T-helper 2 cell treated with Interferon-gamma antibody and Interleukin-4, amounts not matched to agents 100 ng/mL and 5 ng/mL, for 36 hours (primary cell): ENCODE data around the gene TNS3. TPM values are rescaled to one million over a fixed set of nuclear protein-coding genes. Genes with fewer than 3 reads are reported as not detected.

ENCODE experiments used
- intact Hi-C: fragments of 100-400 bp; cut with micrococcal nuclease; formaldehyde crosslinking; loops from one replicate; pipeline ENCODE4 v1.15.1; 2023
- total RNA-seq: library from RNA; stranded (reverse); gene quantifications from 2 replicates; pipeline ENCODE4 v1.2.3, GENCODE V29; 2022

Gene TNS3
- total RNA-seq, 1 donor from 2014 or later, result 0.20 TPM

DNA sequence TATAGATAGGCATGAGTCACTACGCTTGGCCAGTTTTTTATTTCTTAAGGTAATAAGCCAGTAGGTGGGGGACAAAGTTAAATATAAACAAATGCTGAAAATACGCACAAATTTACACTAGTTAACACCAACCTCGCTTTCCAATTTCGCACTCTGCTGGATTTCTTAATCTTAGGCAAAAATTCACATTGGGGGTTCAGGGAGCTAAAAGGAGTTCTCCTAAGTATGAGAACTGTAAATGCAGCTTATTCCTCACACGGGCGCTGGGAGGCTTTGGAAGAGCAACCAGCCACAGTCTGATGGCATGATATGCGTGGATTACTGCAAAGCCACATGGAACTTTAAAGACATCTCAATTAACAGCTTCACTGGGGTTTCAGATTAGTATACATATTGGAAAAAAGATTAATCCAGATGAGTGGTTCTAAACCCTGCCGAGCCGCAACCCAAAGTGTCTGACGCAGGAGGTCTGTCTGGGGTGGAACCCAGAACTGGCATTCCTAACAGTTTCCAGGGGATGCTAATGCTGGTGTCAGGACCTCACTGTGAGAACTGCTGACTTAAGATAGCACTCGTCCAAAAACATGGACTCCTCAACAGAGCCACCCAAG is 16.2 kb downstream of the TNS3 start:
- intact Hi-C loops, result no loop called here

DNA sequence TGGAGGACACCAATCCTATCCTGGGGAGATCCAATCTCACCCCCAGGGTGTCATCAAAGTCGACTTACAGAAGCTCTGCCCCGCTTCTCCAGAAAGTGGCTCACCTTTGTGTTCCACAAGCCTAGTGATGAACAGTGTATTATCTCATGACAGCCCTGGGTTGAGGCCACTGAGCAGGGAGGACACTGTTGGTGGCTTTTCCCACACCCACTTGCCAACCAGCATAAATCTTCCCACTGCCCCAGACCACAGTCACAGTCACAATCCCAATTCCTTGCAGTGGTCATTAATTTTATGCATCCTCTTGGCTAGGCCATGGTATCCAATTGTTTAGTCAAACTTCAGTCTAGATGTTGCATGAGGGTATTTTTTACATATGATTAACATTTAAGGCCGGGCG is 18.4 kb downstream of the TNS3 start:
- intact Hi-C loops, result no loop called here

DNA sequence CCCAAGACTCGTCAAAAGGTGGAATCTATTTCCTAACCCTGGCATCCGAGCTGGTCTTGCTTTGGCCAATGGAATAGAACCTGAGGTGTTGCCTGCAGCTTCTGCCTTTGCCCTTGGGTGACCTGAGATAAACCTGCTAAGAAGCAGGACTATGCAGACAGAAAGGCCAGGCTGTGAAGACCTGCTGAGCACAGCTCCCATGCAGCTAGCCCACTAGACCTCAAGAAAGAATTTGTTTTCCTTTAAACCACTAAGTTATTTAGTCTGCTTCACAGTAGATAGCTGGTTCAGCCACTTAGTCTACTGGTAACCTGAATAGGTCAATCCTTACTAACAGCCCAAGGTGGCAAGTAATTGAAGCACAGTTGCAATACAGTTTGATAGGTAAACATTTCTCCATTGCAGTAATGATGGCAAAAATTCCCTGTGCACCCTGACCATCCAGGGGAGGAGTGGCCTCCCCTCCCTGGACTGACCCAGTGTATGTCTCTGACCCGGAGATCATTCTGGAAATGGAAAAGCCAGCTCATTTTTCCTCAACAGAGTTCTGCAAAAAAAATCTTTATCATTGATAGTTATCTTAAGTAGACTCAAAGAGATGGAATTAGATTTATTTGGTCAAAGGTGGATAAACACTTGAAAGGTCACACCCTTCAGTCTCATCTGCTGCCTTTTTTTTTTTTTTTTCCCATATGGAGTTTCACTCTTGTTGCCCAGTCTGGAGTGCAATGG is 20.0 kb downstream of the TNS3 start:
- intact Hi-C loops, result no loop called here

DNA sequence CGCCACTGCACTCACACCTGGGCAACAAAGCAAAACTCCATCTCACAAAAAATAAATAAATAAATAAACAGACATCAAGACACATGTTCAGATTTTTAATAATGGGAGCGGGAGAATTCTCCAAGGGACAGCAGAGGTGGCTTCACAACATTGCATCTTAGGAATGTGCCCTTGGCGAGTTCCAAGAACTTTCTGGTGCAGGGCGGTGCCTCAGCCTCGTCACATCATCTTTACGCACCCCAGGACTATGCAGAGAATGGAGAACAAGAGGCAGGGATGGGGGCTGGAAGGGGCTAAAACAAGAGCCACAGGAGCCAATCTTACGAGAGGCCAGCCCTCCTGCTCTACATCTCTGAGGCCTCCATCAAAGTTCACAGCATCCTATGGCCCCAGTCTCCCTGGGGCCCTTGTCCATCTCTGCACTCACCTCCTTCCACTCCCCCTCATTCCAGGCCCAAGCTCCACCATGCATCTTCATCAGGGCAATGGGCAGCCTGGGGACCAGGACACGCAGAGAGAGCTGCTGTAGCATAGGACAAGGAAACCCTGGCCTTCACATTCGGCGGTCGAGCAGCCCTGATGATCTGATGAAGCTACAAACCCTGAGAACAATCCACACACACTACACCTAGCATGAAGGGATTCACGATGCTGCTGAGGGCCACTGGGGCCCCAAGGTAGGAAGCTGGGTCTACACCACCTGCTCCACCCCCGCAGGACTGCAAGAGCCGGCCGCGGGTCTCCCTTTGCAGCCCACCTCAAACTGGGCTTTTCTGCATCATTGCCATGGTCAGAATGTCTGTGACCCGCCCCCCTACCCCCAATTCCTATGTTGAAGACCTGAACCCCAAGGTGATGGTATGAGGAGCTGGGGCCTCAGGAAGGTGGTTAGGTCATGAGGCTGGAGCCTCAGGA is 22.3 kb downstream of the TNS3 start:
- intact Hi-C loops, result no loop called here

DNA sequence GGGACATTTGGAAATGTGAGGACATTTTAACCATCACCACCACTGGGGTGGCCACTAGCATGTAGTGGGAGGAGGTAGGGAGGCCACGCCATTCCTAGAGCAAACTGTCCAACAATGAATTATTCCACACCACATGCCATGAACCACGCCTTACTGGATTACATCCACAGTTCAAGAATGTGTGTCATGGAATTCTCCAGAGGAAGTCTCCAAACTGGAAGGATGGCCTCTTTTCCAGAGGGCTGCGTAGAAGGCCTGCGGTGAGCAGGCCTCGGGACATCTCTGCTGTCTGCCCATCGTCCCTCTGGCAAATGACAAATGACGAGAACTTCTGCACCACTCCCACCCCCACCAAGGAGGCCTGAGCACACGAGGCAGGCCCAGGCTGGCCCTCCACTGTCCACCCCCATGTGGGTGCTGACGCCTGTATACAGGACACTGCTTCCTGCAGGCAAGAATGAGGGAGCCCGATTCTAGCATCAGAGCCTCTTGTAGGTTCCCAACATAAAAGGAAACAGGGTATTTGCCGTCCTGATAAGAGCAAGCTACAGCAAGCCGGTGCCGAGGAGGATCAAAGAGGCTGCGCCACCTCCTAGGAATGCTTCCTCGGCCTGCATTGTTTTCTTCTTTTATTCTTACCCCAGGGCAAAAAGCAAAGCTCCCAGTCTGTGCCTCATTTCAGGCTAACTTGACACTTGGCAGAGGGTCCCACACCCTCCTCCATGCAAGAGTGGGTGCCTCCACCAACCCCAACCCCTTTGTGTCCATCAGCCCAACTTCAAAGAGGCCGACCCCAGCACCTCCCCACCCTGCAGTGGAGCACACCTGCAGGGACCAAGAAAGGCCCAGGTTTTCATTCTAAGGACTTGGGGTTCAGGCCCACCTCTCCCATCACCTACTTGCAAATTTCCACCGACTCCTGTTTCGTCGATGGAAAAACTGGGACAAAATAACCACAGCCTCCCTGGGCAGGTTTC is 23.9 kb downstream of the TNS3 start:
- intact Hi-C loops, result no loop called here

DNA sequence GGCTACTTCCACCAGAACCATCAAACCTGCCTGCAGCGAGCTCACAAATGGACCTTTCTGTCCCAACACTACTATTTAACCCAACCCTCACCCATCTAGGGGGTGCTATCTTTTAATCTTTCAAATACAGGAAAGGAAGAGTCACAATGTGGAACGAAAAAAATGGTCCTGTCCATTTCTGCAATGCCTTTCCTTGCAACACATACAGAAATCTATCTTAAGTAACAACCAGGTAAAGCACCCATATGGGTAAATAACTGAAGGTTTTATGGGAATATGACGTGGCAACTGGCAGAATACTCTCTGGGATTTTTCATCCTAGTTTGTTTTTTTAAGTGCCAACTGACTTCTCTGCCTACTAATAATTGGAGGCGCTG is 24.6 kb downstream of the TNS3 start:
- intact Hi-C loops, result no loop called here

DNA sequence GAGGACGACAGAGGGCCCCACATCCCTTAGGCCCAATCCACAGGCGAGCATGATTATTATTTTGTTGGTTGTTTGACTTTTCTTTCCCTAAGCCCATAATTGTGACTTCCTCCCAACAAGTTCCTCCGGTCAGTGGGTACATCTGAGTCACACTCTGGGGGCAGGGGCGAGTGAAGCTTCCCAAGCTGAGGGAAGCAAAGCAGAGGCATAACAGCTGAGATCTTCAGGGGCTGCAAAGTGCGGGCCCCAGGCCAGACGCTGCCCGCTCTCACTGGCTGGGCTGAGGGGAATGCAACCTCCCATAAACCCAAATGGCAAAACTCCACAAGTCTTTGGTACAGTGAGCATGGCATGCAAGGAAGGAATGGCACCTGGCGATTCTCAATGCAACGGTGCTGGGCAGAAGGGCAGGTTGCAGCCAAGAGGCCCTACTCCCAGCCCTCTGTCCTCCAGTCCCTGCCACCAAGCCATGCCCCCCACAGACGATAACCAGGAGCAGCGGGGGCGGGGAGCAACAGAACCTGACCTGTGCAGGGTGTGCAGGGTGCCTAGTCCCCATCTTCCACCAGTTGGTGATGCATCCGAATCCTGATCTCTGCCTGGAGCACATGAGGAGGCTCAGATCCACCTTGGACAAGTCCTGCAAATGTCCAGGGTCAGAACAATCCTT is 25.3 kb downstream of the TNS3 start:
- intact Hi-C loops, result no loop called here

DNA sequence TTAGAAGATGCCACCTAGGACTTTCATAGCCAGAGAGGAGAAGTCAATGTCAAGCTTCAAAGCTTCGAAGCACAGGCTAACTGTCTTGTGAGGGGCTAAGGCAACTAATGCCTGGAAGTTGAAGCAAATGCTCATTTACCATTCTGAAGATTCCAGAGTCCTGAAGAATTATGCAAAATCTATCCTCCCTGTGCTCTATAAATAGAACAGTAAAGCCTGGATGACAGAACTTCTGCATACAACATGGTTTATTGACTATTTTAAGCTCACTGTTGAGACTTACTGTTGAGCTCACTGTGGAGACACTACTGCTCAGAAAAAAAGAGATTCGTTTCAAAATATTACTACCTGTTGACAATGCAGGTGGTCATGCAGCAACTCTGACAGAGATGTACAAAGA is 28.6 kb downstream of the TNS3 start:
- intact Hi-C loops, result no loop called here

DNA sequence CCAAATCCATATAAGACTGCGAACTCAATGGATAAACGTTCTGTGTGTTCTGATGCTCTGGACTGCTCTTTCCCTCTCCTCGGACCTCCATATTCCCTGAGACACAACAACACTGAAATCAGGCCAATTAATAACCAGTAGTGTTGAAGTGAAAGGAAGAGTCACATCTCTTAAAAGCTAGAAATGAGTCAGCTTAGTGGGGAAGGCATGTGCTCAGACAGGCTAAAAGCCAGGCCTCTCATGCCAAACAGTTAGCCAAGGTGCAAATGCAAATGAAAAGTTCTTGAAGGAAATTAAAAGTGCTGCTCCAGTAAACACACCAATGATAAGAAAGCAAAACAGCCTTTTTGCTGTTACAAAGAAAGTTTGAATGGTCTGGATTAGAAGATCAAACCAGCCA is 29.3 kb downstream of the TNS3 start:
- intact Hi-C loops, result no loop called here

DNA sequence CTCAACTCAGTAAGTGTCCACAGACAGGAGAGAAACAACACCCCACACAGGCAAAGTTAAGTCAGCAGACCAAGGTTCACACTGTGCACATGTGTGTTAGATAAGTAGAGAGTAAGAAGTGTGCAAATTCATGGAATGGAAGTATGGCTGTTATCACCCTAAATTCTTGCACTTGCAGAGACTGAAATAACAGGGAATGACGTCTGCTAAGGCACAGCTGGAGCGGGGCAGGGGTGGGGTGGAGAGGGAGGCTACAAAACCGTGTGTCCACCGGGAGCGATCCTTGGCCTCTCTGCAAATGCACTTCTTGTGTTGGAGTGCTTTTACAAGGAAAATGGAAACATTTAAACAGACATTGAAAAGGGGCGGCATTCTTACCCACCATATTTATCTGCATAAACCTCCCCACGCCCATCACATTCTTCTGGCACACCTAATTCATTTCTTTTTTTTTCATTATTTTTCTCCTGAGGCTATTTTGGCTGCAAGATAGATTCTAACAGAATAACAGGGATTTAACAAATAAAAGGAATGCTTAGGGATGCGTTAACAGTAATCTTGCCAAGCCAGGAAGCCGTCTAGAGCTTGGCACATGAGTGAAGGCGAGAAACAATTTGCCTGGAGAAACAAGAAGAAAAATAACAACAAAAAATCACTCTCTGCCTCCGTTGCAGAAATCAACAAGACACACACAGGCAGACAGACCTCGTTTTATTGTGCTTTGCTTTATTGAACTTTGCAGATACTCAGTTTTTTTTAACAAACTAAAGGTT is 30.1 kb downstream of the TNS3 start:
- intact Hi-C loops, result no loop called here

DNA sequence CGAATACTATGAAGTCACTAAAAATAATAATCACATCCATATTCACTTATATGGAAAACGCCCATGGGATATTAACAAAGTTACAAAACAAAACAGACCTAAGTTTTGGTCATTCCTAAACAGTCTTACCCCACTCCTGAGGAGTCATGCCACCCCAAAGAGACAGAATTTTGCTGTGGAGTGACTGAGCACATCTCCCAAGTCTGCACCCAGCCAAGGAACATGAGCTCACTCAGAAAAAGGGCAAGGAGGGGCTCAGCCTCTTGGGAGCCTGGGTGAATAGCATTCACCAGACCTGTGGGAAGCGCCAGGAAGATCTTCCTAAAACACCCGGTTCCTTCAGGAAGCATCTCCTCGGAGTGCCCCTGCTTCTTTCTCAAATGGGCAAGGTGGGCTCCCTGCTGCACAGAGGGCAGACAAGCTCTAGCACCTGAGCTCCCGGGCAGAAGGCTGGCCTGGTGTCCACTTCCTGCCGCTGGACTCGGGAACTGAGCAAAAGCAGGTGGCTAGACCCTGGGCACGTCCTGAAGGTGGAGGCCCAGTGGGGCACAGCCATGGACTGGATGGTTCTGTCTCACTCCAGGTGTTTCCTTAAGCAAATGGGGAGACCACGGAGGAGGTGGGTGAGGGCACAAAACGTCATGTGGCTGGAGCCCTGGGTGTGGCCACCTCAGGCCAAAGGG is 31.0 kb downstream of the TNS3 start:
- intact Hi-C loops, result no loop called here

DNA sequence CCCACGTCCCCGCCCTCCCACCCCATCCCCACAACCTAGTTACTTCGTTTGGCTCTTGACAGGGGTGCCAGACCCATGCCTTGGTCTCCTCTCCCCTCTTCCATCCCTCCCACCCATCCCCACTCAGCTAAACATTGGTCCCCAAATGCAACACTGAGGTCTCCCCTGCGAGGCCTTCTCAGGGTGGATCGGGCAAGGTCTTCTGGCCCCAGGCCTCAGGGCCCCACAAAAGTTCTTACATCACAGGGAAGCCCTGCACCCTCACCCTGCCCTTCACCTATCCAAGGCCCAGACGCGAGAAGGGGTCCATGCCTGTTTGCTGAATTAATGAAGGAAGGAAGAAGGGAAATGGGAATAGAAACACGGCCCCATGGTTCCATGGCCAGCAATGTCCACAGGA is 32.0 kb downstream of the TNS3 start:
- intact Hi-C loops, result no loop called here

DNA sequence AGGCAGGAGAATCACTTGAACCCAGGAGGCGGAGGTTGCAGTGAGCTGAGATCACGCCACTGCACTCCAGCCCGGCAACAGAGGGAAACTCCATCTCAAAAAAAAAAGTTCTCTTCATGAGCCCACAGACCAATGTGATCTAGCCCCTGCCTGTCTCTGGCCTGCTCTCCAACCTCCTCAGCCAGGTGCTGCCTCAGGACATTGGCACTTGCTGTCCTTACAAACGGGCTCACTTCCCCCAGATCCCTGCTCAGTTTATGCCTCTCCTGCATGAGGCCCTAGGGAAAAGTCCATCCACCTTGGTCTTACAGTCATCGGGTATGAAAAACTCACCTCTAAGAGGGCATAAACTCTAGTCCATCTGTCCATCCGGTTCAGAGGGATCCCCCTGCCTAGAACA is 32.5 kb downstream of the TNS3 start:
- intact Hi-C loops, result no loop called here

DNA sequence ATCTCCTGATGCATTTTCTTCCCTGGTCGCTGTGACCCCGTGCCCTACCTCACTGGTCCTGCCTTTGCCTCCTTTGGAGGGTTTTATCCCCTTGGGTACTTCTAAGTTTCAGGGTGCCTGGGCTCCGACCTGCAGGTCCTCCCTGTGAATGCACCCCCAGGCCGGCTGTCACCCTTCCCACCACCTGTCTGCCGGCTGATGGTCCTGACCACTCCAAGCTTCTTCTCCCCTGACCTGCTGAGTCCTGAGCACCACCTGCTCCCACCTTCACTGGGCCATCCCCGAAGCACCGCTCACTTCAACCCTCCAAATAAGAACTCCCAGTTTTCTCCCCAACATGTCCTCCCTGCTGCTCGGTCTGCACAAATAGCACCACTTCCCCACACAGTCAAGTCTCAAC is 33.4 kb downstream of the TNS3 start:
- intact Hi-C loops, result no loop called here

DNA sequence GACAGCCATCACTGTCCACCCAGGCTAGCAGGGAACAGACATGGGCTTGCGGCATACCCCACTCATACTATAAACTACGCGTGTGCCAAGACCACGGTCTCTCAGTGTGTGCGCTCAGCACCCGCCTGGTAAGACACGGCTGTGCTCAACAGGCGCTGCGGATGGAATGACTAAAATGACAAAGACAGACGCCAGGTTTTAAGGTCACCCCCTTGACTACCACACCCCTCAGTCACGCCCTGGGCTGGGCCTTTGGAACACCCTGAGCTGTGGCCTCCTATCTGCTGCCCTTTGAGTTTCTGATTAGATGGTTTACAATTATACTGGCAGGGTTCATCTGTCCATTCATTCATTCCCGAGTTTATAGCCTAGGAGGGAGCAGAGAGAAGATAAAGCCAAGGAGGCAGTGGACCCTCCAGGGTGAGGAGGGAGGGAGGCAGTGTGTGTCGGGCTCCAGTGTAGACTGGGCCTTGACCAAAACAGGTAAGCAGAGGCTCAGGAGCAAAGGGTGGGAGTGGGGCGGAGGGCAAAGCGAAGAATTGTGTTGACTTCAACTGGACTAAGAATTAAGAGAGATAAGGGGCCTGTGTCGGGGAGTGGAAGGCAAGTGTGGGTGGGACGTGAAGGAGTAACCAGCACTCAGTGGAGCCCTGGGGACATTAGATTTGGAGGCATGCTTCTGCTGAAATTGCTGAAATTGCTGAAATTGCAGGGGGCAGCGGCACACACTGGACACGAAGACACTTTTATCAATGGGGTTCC is 35.0 kb downstream of the TNS3 start:
- intact Hi-C loops, result no loop called here

DNA sequence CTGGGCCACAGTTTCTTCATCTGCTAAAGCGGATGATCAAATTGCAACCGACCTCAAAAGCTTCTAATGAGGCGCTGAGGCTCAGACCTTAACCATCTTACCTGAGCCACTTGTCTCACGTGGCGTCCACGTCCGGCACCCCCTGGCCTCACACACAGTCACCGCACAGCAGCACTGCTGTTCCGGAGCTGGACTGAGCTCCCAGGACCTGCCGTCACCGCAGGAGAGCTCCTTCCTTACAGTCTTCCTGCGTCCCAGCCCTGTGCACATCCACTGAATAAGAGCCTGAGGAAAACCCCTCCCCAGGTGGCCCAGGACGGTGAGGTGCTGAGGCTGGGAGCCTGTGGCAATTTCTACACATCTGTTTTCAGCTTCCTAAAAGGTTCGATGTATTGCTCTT is 35.7 kb downstream of the TNS3 start:
- intact Hi-C loops, result no loop called here

DNA sequence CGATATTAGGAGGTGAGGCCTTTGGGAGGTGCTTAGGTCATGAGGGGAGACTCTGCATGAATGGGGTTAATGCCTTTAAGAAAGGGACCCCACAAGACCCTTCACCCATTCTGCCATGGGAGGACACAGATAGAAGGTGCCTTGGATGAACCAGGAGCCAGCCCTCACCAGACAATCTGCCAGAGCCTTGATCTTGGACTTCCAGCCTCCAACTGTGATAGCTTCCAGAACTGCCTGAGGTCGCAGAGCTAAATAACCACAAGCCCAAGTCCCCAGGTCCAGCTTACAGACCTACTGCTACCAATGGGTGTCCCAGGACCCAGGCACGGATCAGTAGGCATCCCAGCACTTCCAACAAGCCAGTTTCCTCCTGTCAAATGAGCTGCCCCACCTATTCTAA is 37.5 kb downstream of the TNS3 start:
- intact Hi-C loops, result no loop called here

DNA sequence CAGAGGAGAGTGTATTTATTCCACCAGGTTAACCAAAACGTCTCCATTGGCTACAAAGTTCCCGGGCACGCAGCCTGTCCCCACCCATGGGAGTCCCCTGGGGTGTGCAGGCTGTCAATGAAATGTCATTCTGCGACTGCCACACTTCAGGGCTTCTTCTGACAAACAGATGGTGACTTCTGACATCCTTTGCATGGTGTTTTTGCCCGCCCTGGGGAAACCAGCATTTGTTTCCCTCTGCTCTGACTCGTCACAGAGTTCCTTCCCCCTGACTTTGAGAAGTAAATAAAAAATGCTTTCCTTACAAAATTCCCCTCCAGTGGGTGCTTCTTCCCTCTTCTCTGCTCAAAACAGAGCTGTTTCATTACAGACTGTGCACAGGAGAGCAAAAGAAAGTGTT is 38.2 kb downstream of the TNS3 start:
- intact Hi-C loops, result no loop called here

DNA sequence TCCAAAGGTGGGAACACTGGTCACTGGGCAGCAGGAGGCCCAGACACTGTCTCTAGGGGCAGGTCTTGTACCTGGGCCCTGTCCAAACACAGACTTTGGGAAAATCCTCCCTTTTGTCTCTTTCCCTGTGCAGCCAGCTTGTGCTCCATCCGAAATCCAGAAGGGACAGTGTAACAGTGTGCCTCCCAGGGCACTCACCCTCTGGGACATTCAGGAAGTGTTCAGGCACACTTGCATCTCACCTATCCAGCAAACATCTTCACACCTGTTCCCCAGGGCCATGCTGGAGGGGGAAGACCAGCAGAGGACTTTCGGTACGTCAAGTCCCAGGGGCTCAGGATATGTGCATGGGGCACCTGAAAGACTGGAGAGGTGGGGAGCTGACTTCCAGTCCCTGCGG is 38.9 kb downstream of the TNS3 start:
- intact Hi-C loops, result no loop called here
